Measurements from ENCODE around the gene DEDD. TPM values are rescaled to one million over a fixed set of nuclear protein-coding genes. Genes with fewer than 3 reads are reported as not detected.

Gene DEDD
- total and polyA plus RNA-seq, 2 donors = 14.7 to 24.8 TPM

GRCh38 chr1:161138431-161138830, 6.0 kb upstream of the DEDD start:
- Histone ChIP-seq H3K9me3 (ENCODE audit: control insufficient read depth in 2 of 2, insufficient read depth in 1 of 2, low read length in 1 of 2) (no peaks in the 10 kb centered on the region), H3K27me3 (ENCODE audit: control insufficient read depth in 2 of 2, insufficient read depth in 1 of 2, low read length in 1 of 2) (no peaks in the 10 kb centered on the region), H3K27ac (ENCODE audit: low read depth in 1 of 2, low read length in 1 of 2) (no peak overlapping the region), H3K36me3 (ENCODE audit: control insufficient read depth in 2 of 2, insufficient read depth in 2 of 2, low read length in 1 of 2) (peaks cover 0 to 3% of the 10 kb centered on the region in 2 donors), H3K4me3 (ENCODE audit: low read length in 2 of 2) (no peak overlapping the region), H3K4me1 (ENCODE audit: control insufficient read depth in 2 of 2, insufficient read depth in 2 of 2, low read length in 2 of 2) (peaks cover 3 to 6% of the 10 kb centered on the region in 2 donors)
- no peak for DNase-seq (ENCODE audit: low read depth in 6 of 9, low spot score in 9 of 9)
- WGBS = 94% methylated on average over 1 of the region's 1 CpG

GRCh38 chr1:161137881-161138280, 5.4 kb upstream of the DEDD start:
- 96% methylated on average over 3 of the region's 3 CpGs for WGBS
- Histone ChIP-seq H3K9me3 (ENCODE audit: control insufficient read depth in 2 of 2, insufficient read depth in 1 of 2, low read length in 1 of 2) (no peaks in the 10 kb centered on the region), H3K27me3 (ENCODE audit: control insufficient read depth in 2 of 2, insufficient read depth in 1 of 2, low read length in 1 of 2) (no peaks in the 10 kb centered on the region), H3K27ac (ENCODE audit: low read depth in 1 of 2, low read length in 1 of 2) (no peak overlapping the region), H3K36me3 (ENCODE audit: control insufficient read depth in 2 of 2, insufficient read depth in 2 of 2, low read length in 1 of 2) (peaks cover 0 to 3% of the 10 kb centered on the region in 2 donors), H3K4me3 (ENCODE audit: low read length in 2 of 2) (no peak overlapping the region), H3K4me1 (ENCODE audit: control insufficient read depth in 2 of 2, insufficient read depth in 2 of 2, low read length in 2 of 2) (peaks cover 6 to 8% of the 10 kb centered on the region in 2 donors)
- no peak for DNase-seq (ENCODE audit: low read depth in 6 of 9, low spot score in 9 of 9)

GRCh38 chr1:161133220-161133740, 813 bp upstream of the DEDD start:
- peaks cover 0 to 26% of the 10 kb centered on the region in 2 donors for H3K36me3 ChIP-seq (ENCODE audit: control insufficient read depth in 2 of 2, insufficient read depth in 2 of 2, low read length in 1 of 2)
- peaks cover 17 to 27% of the 10 kb centered on the region in 2 donors for H3K4me1 ChIP-seq (ENCODE audit: control insufficient read depth in 2 of 2, insufficient read depth in 2 of 2, low read length in 2 of 2)
- no peak for DNase-seq (ENCODE audit: low read depth in 6 of 9, low spot score in 9 of 9)
- H3K4me3 ChIP-seq (ENCODE audit: low read length in 2 of 2) = peak overlapping the region; percentile 63 to 80
- no peaks in the 10 kb centered on the region for H3K9me3 ChIP-seq (ENCODE audit: control insufficient read depth in 2 of 2, insufficient read depth in 1 of 2, low read length in 1 of 2)
- WGBS = 13% methylated on average over 11 of the region's 11 CpGs
- peak overlapping the region; percentile 80 to 93 for H3K27ac ChIP-seq (ENCODE audit: low read depth in 1 of 2, low read length in 1 of 2)
- no peaks in the 10 kb centered on the region for H3K27me3 ChIP-seq (ENCODE audit: control insufficient read depth in 2 of 2, insufficient read depth in 1 of 2, low read length in 1 of 2)

DNA sequence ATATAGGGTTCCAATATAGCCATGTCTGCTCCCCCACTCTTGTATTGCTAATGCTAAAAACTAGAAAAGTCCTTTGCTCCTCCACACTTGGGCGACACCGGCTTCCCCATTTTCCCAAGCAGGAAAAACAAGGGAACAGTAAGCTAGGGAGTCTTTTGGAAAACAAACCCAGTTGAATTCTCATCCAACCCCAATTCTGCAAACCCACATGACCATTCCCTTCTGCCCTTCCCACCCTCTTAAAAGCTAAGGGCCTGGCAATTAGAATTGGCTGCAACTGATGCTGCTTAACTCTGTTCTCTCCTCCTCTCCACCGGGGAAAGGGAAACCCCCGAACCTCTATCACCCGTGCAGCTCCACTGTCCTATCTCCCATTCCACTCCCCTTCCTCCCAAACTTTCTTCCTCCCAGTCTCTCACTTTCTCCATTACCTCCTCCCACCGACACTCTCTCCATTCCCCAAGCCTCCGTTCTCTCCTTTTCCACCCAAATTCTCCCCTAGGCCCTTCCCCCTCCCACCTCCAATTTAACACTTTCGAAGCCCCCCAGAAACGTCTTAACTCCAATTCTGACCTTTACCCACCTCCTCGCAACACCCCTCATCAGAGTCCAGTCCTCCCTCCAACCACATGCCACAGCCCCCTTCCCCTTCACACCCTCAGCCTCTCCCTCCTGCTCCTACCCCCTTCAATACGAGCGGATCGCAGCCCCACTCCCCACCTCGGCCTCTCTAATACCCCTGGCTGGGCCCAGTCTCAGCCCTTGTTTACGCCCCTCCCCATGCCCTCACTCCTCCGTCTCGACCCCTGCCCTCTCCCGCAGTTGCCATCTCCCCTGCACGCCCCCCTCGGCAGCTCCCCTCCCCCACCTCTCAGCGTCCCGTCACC, 701 bp downstream of the DEDD start:
- Histone ChIP-seq H3K36me3 (ENCODE audit: control insufficient read depth in 2 of 2, insufficient read depth in 2 of 2, low read length in 1 of 2) (peaks cover 5 to 38% of the 10 kb centered on the region in 2 donors), H3K4me3 (ENCODE audit: low read length in 2 of 2) (peak overlapping the region; percentile 63 to 80), H3K9me3 (ENCODE audit: control insufficient read depth in 2 of 2, insufficient read depth in 1 of 2, low read length in 1 of 2) (no peaks in the 10 kb centered on the region), H3K27me3 (ENCODE audit: control insufficient read depth in 2 of 2, insufficient read depth in 1 of 2, low read length in 1 of 2) (no peaks in the 10 kb centered on the region), H3K4me1 (ENCODE audit: control insufficient read depth in 2 of 2, insufficient read depth in 2 of 2, low read length in 2 of 2) (peaks cover 23 to 30% of the 10 kb centered on the region in 2 donors), H3K27ac (ENCODE audit: low read depth in 1 of 2, low read length in 1 of 2) (peak overlapping the region; percentile 67 to 93)
- 9% methylated on average over 22 of the region's 22 CpGs for WGBS
- peak in 2 of 9 donors; percentile 10 to 37 for DNase-seq (ENCODE audit: low read depth in 6 of 9, low spot score in 9 of 9)

DNA sequence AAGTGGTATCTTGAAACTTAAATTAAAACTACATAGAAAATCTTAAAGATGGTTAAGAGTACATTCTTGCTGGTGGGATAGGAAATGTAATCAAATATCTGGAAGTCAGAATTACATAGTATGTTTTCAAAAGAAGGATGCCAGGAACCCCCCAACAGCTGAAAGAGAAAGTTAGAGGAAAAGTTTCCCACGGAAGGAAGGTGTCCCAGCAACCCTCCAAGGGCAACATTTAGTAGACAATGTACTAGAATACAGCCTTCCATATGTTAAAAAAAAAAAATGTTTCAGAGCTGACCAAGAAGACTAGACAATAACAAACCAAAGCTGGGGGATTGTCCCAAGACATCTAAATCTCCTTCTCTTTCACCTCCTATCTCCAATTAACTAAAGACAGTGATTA, 2.2 kb downstream of the DEDD start:
- peaks cover 8 to 49% of the 10 kb centered on the region in 2 donors for H3K36me3 ChIP-seq (ENCODE audit: control insufficient read depth in 2 of 2, insufficient read depth in 2 of 2, low read length in 1 of 2)
- 90% methylated on average over 1 of the region's 1 CpG for WGBS
- no peak overlapping the region for H3K4me3 ChIP-seq (ENCODE audit: low read length in 2 of 2)
- peaks cover 23 to 30% of the 10 kb centered on the region in 2 donors for H3K4me1 ChIP-seq (ENCODE audit: control insufficient read depth in 2 of 2, insufficient read depth in 2 of 2, low read length in 2 of 2)
- DNase-seq (ENCODE audit: low read depth in 6 of 9, low spot score in 9 of 9) = no peak
- no peak overlapping the region for H3K27ac ChIP-seq (ENCODE audit: low read depth in 1 of 2, low read length in 1 of 2)
- H3K9me3 ChIP-seq (ENCODE audit: control insufficient read depth in 2 of 2, insufficient read depth in 1 of 2, low read length in 1 of 2) = no peaks in the 10 kb centered on the region
- no peaks in the 10 kb centered on the region for H3K27me3 ChIP-seq (ENCODE audit: control insufficient read depth in 2 of 2, insufficient read depth in 1 of 2, low read length in 1 of 2)

DNA sequence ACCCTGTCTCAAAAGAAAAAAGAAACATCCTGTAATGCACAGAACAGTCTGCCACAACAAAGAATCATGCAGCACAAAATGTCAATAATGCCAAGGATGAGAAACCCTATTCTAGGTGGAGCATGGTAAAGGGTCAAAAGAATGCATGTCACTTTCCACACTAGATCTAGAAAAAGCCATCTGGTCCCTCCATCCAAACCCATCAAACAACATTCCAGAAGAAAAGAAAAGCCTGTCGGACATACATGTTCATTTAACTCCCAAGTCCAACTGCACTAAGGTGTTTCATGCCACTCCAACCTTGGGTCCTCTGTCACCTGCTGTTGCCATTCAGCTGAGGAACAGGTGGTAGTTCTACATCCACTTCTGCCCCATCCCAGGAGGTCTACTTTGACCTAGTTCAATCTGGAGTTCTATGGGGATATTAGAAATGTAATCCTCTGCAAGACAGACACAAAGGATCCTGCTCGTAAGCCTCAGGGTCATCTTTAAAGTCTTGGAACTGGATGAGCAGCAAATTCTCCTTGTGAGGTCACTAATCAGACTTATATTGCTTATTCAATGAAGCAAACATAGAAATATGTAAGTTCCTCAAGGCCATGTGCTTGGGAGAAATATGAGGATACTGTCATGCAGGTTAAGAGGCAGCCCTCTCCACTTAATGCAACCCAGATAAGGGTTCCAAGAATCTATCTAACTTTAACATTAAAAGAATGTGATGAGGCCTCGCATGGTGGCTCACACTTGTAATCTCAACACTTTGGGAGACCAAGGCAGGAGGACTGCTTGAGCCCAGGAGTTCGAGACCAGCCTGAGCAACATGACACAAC, 3.7 kb downstream of the DEDD start:
- Histone ChIP-seq H3K4me1 (ENCODE audit: control insufficient read depth in 2 of 2, insufficient read depth in 2 of 2, low read length in 2 of 2) (peaks cover 23 to 27% of the 10 kb centered on the region in 2 donors), H3K4me3 (ENCODE audit: low read length in 2 of 2) (no peak overlapping the region), H3K36me3 (ENCODE audit: control insufficient read depth in 2 of 2, insufficient read depth in 2 of 2, low read length in 1 of 2) (peaks cover 21 to 64% of the 10 kb centered on the region in 2 donors), H3K27me3 (ENCODE audit: control insufficient read depth in 2 of 2, insufficient read depth in 1 of 2, low read length in 1 of 2) (no peaks in the 10 kb centered on the region), H3K27ac (ENCODE audit: low read depth in 1 of 2, low read length in 1 of 2) (no peak overlapping the region), H3K9me3 (ENCODE audit: control insufficient read depth in 2 of 2, insufficient read depth in 1 of 2, low read length in 1 of 2) (no peaks in the 10 kb centered on the region)
- DNase-seq (ENCODE audit: low read depth in 6 of 9, low spot score in 9 of 9) = peak in 1 of 9 donors; percentile 11
- 97% methylated on average over 4 of the region's 4 CpGs for WGBS

- Histone ChIP-seq H3K4me3 (ENCODE audit: low read length in 2 of 2) (no peak overlapping the region), H3K27ac (ENCODE audit: low read depth in 1 of 2, low read length in 1 of 2) (no peak overlapping the region), H3K27me3 (ENCODE audit: control insufficient read depth in 2 of 2, insufficient read depth in 1 of 2, low read length in 1 of 2) (no peaks in the 10 kb centered on the region), H3K4me1 (ENCODE audit: control insufficient read depth in 2 of 2, insufficient read depth in 2 of 2, low read length in 2 of 2) (peaks cover 17 to 21% of the 10 kb centered on the region in 2 donors), H3K36me3 (ENCODE audit: control insufficient read depth in 2 of 2, insufficient read depth in 2 of 2, low read length in 1 of 2) (peaks cover 32 to 72% of the 10 kb centered on the region in 2 donors), H3K9me3 (ENCODE audit: control insufficient read depth in 2 of 2, insufficient read depth in 1 of 2, low read length in 1 of 2) (no peaks in the 10 kb centered on the region)
- WGBS = 95% methylated on average over 2 of the region's 2 CpGs
- no peak for DNase-seq (ENCODE audit: low read depth in 6 of 9, low spot score in 9 of 9)
Measured at GRCh38 chr1:161127649-161128048, 4.8 kb downstream of the DEDD start.

- H3K4me1 ChIP-seq (ENCODE audit: control insufficient read depth in 2 of 2, insufficient read depth in 2 of 2, low read length in 2 of 2) = peaks cover 16 to 21% of the 10 kb centered on the region in 2 donors
- no peaks in the 10 kb centered on the region for H3K27me3 ChIP-seq (ENCODE audit: control insufficient read depth in 2 of 2, insufficient read depth in 1 of 2, low read length in 1 of 2)
- 97% methylated on average over 6 of the region's 6 CpGs for WGBS
- no peak overlapping the region for H3K27ac ChIP-seq (ENCODE audit: low read depth in 1 of 2, low read length in 1 of 2)
- no peak for DNase-seq (ENCODE audit: low read depth in 6 of 9, low spot score in 9 of 9)
- H3K36me3 ChIP-seq (ENCODE audit: control insufficient read depth in 2 of 2, insufficient read depth in 2 of 2, low read length in 1 of 2) = peaks cover 58 to 77% of the 10 kb centered on the region in 2 donors
- no peaks in the 10 kb centered on the region for H3K9me3 ChIP-seq (ENCODE audit: control insufficient read depth in 2 of 2, insufficient read depth in 1 of 2, low read length in 1 of 2)
- H3K4me3 ChIP-seq (ENCODE audit: low read length in 2 of 2) = no peak overlapping the region
Measured at GRCh38 chr1:161122967-161123366, 9.5 kb downstream of the DEDD start.

Data from thymus (tissue), 11 donors.